ENCODE measurements around the gene AZIN2. TPM values are rescaled to one million over a fixed set of nuclear protein-coding genes. Genes with fewer than 3 reads are reported as not detected.

AZIN2 gene
- total RNA-seq, 1 donor from 2014 or later, result 0.82 TPM

Other genes with a start within 250 kb of the AZIN2 start
- 0.55 and 1.4 TPM in 2 replicates for gene FNDC5, start 210.2 kb upstream of the AZIN2 start, total RNA-seq
- not detected in 2 replicates for gene HPCA, start 194.7 kb upstream of the AZIN2 start, total RNA-seq
- 0.44 and 0.66 TPM in 2 replicates for gene TMEM54, start 179.8 kb upstream of the AZIN2 start, total RNA-seq
- gene RNF19B, start 116.3 kb upstream of the AZIN2 start, total RNA-seq, result 22.7 and 23.6 TPM in 2 replicates
- gene AK2, start 44.3 kb upstream of the AZIN2 start, total RNA-seq, result 156 and 162 TPM in 2 replicates
- 10.1 and 10.9 TPM in 2 replicates for gene TRIM62, start 100.9 kb downstream of the AZIN2 start, total RNA-seq
- 14.1 and 17.7 TPM in 2 replicates for gene ZNF362, start 175.3 kb downstream of the AZIN2 start, total RNA-seq
- gene A3GALT2, start 239.9 kb downstream of the AZIN2 start, total RNA-seq, result not detected in 2 replicates

Measured in activated B cell treated with CpG ODN at 0.5 μM for 24 hours (primary cell).